ENCODE data around the gene SCG5.

SCG5 gene

GRCh38 chr15:32692286-32692685 lies 50.8 kb downstream of the SCG5 start:
- no peak for DNase-seq

DNA sequence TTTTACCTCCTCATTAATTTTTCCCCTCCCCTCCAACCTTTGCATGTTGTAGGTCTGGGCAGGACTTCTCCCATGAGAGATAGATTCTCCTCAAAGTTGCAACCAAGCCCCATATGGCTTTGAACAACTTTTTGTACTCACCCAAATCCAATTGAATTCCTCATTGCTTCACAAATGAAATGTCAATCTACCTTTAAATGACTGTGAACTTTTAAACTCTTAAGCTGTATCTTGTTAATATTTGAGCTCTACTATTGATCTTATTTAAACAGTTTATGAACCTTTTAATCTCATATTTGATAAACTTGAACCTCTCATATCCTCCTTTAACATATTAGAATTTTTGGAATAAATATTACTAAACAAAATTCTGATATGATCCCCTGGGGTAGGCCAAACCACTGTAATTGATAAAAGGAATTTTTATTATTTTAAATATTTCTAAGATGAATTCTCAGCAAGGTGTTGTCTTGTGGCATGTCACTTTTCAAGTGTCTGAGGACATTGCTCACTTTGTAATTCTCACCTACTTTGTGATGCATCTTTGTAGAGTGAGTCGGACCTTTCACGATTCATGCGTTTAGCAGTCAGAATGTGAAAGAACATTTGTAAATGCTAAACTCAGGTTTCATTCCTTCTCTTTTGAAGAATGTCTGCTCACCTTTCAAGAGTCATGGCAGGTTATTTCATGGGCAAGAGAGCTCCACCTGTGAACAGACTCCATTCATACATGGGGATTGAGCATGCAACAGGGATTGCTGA lies 52.9 kb downstream of the SCG5 start:
- DNase-seq = no peak

DNA sequence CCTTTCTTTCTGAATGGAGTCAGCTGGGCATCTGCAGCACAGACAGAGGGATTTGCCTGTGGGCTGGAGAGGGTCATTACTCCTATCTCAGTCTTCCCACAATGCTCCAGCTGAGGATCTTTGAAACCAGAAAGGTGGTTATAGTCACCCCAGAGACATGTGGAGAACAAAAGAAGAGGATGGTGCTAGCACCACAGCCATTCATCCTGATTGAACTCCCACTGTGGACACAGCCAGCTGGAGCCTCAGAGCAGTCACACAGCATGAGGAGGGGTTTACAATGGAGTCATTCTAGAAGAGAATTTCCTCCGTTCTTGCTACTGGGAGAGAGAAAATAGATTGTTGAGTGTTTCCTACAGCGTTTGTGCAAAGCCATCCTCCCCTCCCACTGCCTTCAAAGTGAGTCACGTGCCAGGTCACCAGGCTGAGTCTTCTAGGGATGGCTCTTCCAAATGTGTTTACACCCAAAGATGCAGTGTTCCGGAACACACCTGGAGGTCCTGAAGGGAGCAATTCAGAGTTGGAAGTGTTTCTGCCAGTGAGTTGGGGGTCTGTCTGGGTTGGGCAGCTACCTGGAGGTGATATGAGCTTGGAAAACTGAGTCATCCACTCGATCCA lies 57.4 kb downstream of the SCG5 start:
- DNase-seq = no peak

GRCh38 chr15:32700501-32701150 lies 59.1 kb downstream of the SCG5 start:
- DNase-seq = no peak

- peak; percentile 53 for DNase-seq
These were observed 60.4 kb downstream of the SCG5 start for GRCh38 chr15:32701863-32702262.

DNA sequence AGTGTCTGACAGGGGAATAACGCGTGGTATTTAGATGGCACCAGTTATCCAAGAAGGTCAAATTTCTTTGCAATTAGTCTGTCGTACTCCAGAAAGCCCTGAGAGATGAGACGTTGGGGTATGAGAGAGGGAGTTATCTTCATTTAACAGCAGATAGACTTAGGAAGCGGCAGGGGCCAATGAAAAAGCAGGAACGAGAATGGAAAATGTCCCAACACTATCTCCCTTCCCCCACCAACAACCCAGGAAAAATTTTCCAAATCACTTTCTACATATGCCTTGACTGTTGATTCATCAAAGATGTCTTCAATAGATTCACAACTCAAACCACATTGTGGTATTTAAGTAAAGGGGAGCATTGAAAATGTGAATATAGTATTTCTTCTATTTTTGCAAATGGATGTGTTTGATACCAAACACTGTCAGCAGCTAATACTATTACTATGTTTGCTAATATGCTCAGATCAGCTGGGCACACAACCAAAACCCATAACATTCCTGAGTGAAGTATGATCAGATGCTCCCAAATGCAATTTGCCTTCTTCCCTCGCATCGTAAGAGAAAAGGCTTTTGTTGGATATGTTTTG lies 63.0 kb downstream of the SCG5 start:
- peak; percentile 87 for DNase-seq

- peak; percentile 85 for DNase-seq
These were observed 63.9 kb downstream of the SCG5 start for GRCh38 chr15:32705446-32705845.

- peak; percentile 96 for DNase-seq
These were observed 65.2 kb downstream of the SCG5 start for GRCh38 chr15:32706704-32707103.

DNA sequence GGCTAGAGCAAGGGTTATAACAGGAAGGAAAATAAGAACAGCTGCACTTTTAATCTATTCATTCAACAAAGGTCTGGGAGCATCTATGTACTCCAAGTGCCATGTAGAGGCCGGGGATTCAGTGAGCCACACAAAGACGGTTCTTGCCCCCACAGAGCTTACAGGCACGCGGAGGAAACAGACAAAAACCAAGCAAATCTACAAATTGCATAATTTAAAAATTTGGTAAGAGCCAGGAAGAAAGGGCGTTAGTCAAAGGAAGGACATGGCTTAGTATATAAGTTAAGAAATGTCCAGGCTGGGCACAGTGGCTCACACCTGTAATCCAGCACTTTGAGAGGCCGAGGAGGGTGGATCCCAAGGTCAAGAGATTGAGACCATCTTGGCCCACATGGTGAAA lies 65.9 kb downstream of the SCG5 start:
- DNase-seq = no peak

- DNase-seq = no peak
These were observed 68.0 kb downstream of the SCG5 start for GRCh38 chr15:32709295-32710033.

DNA sequence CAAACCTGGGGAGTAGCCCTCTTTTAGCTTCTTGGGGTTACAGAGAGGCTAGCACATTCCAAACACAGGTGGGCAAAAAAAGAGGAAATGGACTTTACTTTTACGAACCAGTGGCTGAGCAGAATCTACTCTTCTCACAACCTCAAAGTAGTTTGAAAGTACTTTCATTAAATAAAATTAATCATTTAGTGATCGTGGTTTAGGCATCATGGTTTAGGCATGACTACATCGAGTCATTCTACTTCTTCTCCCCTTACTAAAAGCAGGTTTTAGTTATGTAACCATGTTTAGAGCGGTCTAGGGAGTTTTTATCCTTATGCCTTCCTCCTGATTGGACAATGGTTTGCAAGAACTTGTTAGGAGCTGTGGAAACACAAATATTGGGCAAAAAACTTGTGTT lies 73.8 kb downstream of the SCG5 start:
- DNase-seq = peak; percentile 84

DNA sequence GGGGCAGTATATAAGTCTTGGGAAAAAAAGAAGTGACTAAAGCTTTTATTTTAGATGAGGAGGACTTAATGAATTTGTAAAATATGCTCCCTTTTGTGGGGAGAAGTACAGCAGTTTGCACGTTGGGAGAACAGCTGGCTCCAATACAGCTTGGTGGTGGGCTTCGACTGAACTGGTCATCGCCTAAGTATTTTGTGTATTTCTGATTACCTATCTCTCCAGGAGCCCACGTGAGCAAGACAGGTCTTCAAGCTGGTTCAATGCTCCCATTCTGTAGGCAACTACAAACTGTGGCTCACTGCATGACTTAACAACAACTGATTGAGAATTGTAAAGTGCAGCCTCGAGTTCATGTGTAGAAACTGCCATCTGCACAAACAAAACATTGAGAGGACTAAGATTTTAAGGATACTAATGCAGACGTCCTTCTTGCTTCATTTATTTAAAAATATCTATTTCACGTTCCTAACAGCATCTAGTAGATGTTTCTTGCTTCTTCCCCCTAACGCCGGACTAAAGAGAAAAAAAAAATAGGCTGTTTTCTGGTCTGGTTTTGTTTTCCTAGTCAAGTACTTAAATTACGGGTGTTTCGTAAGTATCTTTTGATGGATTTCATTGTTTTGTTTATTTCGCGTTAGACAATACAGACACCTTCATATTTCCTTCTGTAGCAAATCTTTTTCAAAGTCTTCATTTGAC lies 74.9 kb downstream of the SCG5 start:
- DNase-seq = peak; percentile 33

- peak; percentile 40 for DNase-seq
These were observed 75.5 kb downstream of the SCG5 start for GRCh38 chr15:32716915-32717425.

- peak; percentile 93 for DNase-seq
These were observed 76.1 kb downstream of the SCG5 start, which contains the start of gene GREM1 for GRCh38 chr15:32717426-32718226. Gene GREM1, plus strand, starts transcription at chr15:32718004. Its CDS starts 12,687 bp downstream, at chr15:32730691.

DNA sequence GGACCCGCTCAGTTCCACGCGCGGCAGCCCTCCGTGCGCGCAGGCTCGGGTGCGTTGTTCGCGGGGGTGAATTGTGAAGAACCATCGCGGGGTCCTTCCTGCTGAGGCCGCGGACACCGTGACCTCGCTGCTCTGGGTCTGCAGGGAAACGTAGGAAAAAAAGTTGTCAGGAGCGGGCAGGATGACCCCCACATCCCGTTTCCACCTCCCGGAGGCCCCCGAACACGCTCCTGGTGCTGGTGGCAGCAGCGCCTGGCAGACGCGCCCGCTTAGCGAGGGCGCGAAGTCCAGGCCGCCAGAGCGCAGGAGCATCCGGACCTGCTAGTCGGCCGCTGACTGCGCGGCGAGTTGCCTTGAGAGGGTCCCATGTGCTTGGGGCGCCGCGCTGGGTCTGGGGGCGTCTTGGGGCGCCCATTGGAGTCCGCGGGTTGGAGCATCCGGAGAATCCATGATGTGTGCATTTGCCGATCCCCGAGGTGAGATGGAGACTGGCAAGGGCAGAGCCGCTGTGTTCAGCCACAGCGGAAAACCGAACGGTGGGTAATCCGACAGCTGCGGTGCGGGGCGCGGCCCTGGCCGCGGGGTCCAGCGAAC lies 76.8 kb downstream of the SCG5 start:
- peak; percentile 49 for DNase-seq

- DNase-seq = peak; percentile 54
These were observed 77.6 kb downstream of the SCG5 start for GRCh38 chr15:32718821-32719716.

DNA sequence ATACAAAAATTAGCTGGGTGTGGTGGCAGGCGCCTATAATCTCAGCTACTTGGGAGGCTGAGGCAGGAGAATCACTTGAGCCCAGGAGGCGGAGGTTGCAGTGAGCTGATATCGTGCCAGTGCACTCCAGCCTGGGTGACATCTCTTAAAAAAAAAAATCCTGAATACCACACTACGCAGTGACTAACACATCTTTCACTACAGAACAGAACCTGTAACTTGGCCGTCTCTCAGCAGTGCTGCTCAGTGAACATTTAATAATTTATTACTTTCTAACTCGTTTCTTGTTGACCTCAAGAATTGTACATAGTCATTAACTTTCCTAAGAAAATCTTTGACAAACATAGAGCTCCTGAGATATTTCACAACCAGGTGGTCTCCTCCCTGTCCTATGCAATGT lies 80.1 kb downstream of the SCG5 start:
- DNase-seq = peak; percentile 77

- DNase-seq = peak; percentile 53
These were observed 80.6 kb downstream of the SCG5 start for GRCh38 chr15:32722136-32722535.

- DNase-seq = peak; percentile 28
These were observed 81.8 kb downstream of the SCG5 start for GRCh38 chr15:32723171-32723948.
